Left ventricle myocardium inferior (tissue), 1 donor: ENCODE results near the gene TAS2R30. TPM values are rescaled to one million over a fixed set of nuclear protein-coding genes. Genes with fewer than 3 reads are reported as not detected.

ENCODE experiments used
- DNase-seq: peaks from one replicate; pipeline ENCODE4 v3.0.0-alpha.2; 2020
- H3K27ac ChIP-seq: fragments of 200-600 bp; replicated peaks from 2 replicates; pipeline ENCODE4 v1.8.0; 2021
- H3K27me3 ChIP-seq: fragments of 200-600 bp; 2 replicates; pipeline ENCODE4 v1.8.0; 2021; ENCODE audit warnings: low read depth
- H3K36me3 ChIP-seq: fragments of 200-600 bp; 2 replicates; pipeline ENCODE4 v1.8.0; 2021
- H3K4me1 ChIP-seq: fragments of 200-600 bp; 2 replicates; pipeline ENCODE4 v1.8.0; 2021
- H3K4me3 ChIP-seq: fragments of 200-600 bp; 2 replicates; pipeline ENCODE4 v1.8.0; 2021; ENCODE audit warnings: mild to moderate bottlenecking, moderate library complexity
- H3K9me3 ChIP-seq: fragments of 200-600 bp; replicated peaks from 2 replicates; pipeline ENCODE4 v1.8.0; 2021
- intact Hi-C: fragments of 100-400 bp; cut with micrococcal nuclease; formaldehyde crosslinking; loops from one replicate; pipeline ENCODE4 v1.11.0; 2022
- total RNA-seq: library from RNA; stranded (reverse); fragmentation: NEBNext Ultra II Directional; extraction: Animal tissue kit (Norgen Biotek cat#: 25700); gene quantifications from one replicate; pipeline ENCODE4 v1.2.1, GENCODE V29; 2021
- TF ChIP-seq, protein P1 (sequence below): fragments of 200-600 bp; IDR thresholded peaks from 2 replicates; pipeline ENCODE4 v1.8.0; 2021; ENCODE audit warnings: antibody characterized with exemption, mild to moderate bottlenecking, borderline replicate concordance
- donor health status: DM: no; HTN: yes; CAD: no; lungs with severe emphysema.

The TAS2R30 gene
- total RNA-seq, 1 donor from 2014 or later = 0.44 TPM

GRCh38 chr12:11171969-11172675, 37.7 kb upstream of the TAS2R30 start:
- Histone ChIP-seq H3K9me3 (no peaks in the 10 kb centered on the region), H3K27me3 (no peaks in the 10 kb centered on the region), H3K4me3 (peak overlapping the region; percentile 92), H3K27ac (peak overlapping the region; percentile 99), H3K4me1 (peaks cover 51% of the 10 kb centered on the region), H3K36me3 (peaks cover 3% of the 10 kb centered on the region)
- TF ChIP-seq, protein P1, sequence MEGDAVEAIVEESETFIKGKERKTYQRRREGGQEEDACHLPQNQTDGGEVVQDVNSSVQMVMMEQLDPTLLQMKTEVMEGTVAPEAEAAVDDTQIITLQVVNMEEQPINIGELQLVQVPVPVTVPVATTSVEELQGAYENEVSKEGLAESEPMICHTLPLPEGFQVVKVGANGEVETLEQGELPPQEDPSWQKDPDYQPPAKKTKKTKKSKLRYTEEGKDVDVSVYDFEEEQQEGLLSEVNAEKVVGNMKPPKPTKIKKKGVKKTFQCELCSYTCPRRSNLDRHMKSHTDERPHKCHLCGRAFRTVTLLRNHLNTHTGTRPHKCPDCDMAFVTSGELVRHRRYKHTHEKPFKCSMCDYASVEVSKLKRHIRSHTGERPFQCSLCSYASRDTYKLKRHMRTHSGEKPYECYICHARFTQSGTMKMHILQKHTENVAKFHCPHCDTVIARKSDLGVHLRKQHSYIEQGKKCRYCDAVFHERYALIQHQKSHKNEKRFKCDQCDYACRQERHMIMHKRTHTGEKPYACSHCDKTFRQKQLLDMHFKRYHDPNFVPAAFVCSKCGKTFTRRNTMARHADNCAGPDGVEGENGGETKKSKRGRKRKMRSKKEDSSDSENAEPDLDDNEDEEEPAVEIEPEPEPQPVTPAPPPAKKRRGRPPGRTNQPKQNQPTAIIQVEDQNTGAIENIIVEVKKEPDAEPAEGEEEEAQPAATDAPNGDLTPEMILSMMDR = no peak
- intact Hi-C loops = no loop called here
- no peak for DNase-seq

DNA sequence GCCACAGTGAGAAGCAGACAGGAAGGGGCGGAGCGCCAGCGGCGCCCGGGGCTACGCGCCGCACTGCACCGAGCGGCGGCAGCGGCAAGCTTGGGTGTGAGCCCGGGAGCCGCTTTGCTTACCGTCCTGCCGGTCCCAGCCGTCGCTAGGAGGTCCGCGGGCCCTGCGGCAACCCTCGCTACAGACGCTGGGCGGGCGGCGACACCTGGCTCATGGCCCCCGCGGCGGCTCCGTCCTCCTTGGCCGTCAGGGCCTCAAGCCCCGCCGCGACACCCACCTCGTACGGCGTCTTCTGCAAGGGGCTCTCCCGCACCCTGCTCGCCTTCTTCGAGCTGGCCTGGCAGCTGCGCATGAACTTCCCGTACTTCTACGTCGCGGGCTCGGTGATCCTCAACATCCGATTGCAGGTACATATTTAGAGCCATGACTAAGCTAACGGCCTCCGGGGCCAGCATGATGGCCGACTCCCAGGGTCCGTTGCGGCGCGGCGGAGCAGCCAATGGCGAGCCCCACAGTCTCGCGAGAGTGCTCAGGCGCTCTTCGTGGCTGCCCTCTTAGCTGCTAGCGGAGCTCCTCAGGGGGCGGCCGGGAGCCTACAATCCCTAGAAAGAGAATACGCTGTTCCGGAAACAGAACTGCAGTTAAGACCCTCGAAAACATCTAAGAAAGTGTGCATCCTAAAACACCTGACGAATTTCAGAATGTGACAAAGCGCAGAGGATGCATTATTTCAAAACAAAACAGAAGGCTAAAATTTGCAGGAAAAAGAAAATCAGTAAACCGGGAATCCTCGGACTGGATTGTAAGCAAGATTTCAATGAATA, 36.9 kb upstream of the TAS2R30 start, which contains the start of gene SMIM10L1:
Gene SMIM10L1, plus strand, starts transcription at position 50 of the 824 bp plus-strand sequence. Its CDS starts 163 bp downstream, at position 213.
- peak; percentile 93 for DNase-seq
- Histone ChIP-seq H3K9me3 (no peaks in the 10 kb centered on the region), H3K27me3 (no peaks in the 10 kb centered on the region), H3K4me3 (peak within 1 kb of the TSS; percentile 92), H3K36me3 (peaks cover 4% of the 10 kb centered on the region), H3K4me1 (peaks cover 51% of the 10 kb centered on the region), H3K27ac (peak within 1 kb of the TSS; percentile 99)
- TF ChIP-seq, protein P1 = no peak
- intact Hi-C loops = no loop called here

DNA sequence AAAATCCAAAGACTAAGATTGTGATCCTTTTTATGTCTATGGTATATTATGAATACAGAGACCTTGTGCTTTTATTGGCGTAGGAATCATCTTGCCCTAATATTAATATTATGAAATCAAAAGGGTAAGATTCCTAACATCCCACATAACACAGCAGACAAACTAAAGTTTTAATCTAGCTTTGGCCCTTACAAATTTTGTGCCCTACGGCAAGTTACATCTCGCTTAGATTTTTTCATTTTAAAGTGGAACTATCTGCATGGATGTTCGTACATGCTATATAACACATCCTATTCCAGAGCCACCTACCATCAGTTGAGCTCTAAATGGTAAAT, 36.3 kb upstream of the TAS2R30 start:
- TF ChIP-seq, protein P1 = no peak
- Histone ChIP-seq H3K9me3 (no peaks in the 10 kb centered on the region), H3K4me3 (peak overlapping the region; percentile 92), H3K27ac (peak overlapping the region; percentile 99), H3K36me3 (peaks cover 4% of the 10 kb centered on the region), H3K4me1 (peaks cover 51% of the 10 kb centered on the region), H3K27me3 (no peaks in the 10 kb centered on the region)
- DNase-seq = no peak
- intact Hi-C loops = no loop called here

DNA sequence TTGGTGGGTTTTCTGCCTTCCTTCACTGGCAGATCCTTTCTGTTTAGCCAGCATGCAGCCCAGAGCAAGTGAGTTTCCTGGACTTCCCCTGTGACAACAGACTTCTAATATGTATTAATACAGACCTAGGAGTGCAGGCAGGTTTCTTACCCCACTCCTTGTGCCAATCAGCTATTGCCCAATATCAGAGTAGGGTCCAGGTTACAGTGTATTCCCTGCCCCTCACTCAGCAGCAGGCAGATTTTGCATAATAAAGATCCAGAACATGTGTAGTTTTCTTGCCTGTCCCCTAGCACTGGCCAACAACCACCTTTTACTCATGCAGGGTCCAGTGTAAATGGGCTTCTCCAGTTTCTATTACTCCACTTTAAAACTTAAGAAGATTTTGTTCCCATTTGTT, 31.9 kb upstream of the TAS2R30 start:
- Histone ChIP-seq H3K27me3 (no peaks in the 10 kb centered on the region), H3K4me1 (peaks cover 33% of the 10 kb centered on the region), H3K36me3 (peaks cover 4% of the 10 kb centered on the region), H3K9me3 (no peaks in the 10 kb centered on the region), H3K4me3 (no peak overlapping the region), H3K27ac (no peak overlapping the region)
- intact Hi-C loops = no loop called here
- DNase-seq = no peak
- TF ChIP-seq, protein P1 = no peak

DNA sequence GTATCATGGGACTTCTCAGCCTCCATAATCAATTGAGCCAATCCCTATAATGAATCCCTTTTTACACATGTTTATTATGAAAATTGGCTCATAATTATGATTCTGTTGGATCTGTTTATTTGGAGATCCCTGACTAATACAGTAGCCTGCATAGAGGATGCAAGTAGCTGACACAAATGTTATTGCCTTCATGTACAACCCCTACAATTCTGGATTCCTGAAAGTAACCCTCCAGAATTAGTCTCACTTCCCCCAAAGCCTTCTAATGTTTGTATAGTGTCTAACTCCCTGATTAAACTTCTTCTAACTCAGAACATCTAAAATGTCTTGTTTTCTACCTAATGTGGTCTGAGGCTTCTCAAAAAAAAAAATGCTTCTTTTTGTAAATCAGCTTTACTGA, 29.9 kb upstream of the TAS2R30 start:
- H3K9me3 ChIP-seq = no peaks in the 10 kb centered on the region
- TF ChIP-seq, protein P1 = no peak
- no peak for DNase-seq
- no peaks in the 10 kb centered on the region for H3K27me3 ChIP-seq
- peaks cover 14% of the 10 kb centered on the region for H3K4me1 ChIP-seq
- intact Hi-C loops = no loop called here
- H3K4me3 ChIP-seq = no peak overlapping the region
- no peak overlapping the region for H3K27ac ChIP-seq
- H3K36me3 ChIP-seq = peaks cover 4% of the 10 kb centered on the region
